Esophagus muscularis mucosa (tissue), 3 donors: ENCODE data around the gene LMO2.

Experiments used
- CTCF ChIP-seq, 3 experiments: fragments of 200-600 bp in 2 of 3; fragments of 450-650 bp in 1 of 3; sonication (generic) in 2 of 3; IDR thresholded peaks; one replicate each; pipeline ENCODE4 v1.5.1; 2017 to 2019; ENCODE audit warnings: antibody characterized with exemption in 3 of 3, mild to moderate bottlenecking in 2 of 3, moderate library complexity in 1 of 3
- POLR2AphosphoS5 ChIP-seq, 2 donors: sonication (generic); formaldehyde crosslinking; IDR thresholded peaks; one replicate each; pipeline ENCODE4 v1.6.1; 2017; ENCODE audit warnings: antibody characterized with exemption in 2 of 2

- TF ChIP-seq CTCF (IDR thresholded peaks at IDR 0.05) (no peak), POLR2AphosphoS5 (IDR thresholded peaks at IDR 0.05) (no peak)
These were observed 14.8 kb upstream of the LMO2 start for GRCh38 chr11:33906484-33907186.
